GF-D8 (cell line): ENCODE data around the gene LRSAM1.

Experiments
- DNase-seq: peaks from one replicate; lab custom pipeline; 2025; lab: John Stamatoyannopoulos, UW

LRSAM1 gene

GRCh38 chr9:127534250-127534906 lies 83.1 kb downstream of the LRSAM1 start:
- DNase-seq: no peak

DNA sequence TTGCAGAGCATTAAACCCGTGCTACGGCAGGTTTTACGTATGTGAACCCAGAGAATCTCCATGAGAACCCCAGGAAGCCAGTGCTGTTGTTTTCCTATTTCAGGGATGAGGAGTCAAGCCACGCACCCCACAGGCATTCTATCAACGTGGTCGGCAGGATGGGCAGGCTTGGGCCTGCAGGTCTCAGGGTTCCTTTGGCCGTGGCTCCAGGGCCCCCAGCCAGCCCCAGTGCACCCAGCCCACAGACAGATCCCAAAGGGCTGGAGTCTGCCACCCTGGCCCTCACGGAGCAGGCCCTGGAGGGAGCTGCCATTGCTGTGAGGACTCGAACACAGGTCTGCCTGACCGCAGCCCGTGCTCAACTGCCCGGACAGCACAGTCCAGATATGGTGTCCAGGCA lies 83.6 kb downstream of the LRSAM1 start:
- DNase-seq: no peak

GRCh38 chr9:127535396-127535795 lies 84.1 kb downstream of the LRSAM1 start:
- no peak for DNase-seq

DNA sequence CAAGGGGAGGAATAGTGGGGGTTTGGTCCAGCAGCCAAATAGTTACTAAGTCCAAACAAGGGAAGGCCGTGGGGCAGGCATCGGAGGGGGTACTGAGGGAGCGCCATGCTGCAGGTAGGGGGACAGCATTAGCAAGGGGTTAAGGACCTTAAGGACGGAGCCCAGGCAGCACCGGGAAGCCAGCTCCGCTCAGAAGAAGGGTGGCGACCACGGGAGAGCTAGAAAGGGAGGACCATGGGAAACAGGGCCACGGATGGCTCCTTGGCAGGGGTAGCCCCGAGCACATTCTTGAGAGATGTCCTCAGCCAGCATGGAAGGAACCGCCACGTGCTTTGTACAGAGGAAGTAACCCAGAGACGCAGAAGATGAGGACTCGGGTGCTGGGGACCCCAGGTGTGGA lies 84.5 kb downstream of the LRSAM1 start:
- DNase-seq: no peak

DNA sequence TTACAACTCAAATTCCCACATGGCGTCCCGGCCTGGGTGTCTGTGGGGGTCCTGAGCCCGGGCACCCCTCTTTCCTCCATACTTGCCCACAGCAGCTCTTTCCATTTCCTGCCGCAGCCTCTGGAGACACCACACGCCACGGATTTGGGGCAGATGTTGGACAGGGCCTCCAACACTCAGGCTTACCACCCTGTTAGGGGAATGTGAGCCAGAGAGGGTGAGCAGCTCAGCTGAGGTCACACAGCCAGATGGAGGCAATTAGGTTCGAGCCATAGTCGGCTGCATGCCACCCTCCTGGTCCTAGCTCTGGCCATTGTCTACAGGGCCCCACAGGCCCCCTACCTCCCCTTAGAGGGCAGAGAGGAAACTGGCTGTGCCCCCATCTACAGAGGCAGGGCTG lies 85.2 kb downstream of the LRSAM1 start:
- no peak for DNase-seq

GRCh38 chr9:127537014-127537413 lies 85.7 kb downstream of the LRSAM1 start:
- no peak for DNase-seq

GRCh38 chr9:127537792-127538191 lies 86.5 kb downstream of the LRSAM1 start:
- no peak for DNase-seq

DNA sequence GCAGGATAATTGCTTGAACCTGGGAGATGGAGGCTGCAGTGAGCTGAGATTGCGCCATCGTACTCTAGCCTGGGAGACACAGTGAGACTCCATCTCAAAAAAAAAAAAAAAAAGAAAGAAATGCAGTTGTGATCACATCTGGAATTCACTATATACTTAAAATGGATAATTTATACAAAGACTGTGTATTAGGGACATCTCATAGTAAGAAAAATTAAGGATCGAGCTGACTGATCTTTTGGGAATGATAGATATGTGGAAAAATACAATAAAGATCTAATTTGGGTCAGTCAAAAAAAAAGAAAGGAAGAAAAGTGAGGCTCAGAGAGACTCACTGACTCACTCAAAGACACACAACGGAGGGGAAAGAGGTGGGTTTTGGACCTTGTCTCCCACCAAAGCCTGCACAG lies 87.5 kb downstream of the LRSAM1 start:
- no peak for DNase-seq

DNA sequence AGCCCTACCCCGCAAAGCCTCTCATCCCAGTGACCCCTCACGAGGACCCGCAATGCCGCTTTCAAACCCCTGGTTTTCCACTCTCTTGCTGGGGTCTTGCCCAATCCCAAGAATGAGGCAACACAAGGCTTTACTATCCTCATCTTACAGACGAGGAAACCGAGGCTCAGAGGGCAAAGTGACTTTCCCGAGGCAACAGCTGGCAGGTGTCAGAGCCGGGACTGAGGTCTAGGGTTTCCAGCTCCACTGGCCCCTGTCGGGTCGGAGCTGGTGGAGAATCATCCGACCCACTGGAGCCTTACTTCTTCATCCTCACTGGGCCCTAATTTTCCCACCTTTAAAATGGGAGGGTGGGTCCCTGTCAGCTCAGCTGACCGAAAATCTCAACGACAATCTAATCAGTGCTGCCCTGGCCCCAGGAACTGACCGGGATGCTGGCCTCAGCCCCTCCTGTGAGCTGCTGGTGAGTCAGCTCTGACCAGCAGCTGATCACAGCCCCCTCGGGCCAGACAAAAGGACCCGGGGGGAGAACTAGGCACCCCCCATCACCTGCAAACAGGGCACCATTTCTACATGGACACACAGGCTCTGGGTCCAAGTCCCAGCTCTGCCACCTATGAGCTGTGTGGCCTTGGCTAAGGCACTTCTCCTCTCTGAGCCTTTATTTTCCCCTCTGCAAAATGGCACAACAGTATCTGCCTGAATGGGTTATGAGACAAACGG lies 88.1 kb downstream of the LRSAM1 start:
- DNase-seq: no peak

- DNase-seq: no peak
Observed at GRCh38 chr9:127539982-127540663, 88.8 kb downstream of the LRSAM1 start.

GRCh38 chr9:127540664-127541041 lies 89.3 kb downstream of the LRSAM1 start:
- no peak for DNase-seq

DNA sequence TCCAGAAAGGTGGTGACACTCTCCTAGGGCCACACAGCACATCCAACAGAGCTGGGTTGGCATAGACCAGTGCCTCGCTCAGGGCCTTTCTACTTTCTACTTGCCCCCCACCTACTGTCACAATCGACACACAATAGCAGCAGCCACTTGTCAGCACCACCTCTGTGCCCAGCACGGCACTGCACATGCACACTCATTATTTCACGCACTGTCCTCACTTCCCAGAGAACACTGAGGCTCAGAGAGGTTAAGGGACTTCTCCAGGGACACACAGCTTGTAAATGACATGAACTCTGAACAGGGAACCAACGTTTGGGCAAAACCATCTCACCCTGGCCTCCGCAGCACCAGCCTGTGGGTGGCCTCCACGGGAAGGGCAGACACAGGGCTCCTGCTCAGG lies 89.9 kb downstream of the LRSAM1 start:
- DNase-seq: no peak

- no peak for DNase-seq
Observed at GRCh38 chr9:127541865-127542264, 90.6 kb downstream of the LRSAM1 start.

DNA sequence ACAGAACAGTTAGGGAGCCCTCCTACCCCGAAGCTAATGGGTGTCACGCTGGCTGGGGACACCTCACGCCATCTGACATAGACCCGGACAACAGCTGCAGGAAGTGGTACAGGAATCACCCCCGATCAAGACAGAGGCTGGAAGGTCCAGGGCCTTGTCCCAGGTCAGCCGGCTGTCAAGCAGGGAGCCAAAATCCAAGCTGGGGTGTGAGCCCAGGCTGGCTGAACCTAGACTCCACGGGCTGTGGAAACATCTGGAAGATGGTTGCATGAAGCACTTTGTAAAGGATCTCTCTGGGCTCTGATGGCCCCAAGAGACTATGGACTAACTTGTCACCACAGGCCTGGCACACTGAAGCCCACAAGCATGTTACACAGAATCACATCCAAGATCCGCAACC lies 91.9 kb downstream of the LRSAM1 start:
- no peak for DNase-seq

GRCh38 chr9:127543973-127544533 lies 92.7 kb downstream of the LRSAM1 start:
- DNase-seq: no peak

GRCh38 chr9:127545196-127546124 lies 94.2 kb downstream of the LRSAM1 start:
- no peak for DNase-seq

DNA sequence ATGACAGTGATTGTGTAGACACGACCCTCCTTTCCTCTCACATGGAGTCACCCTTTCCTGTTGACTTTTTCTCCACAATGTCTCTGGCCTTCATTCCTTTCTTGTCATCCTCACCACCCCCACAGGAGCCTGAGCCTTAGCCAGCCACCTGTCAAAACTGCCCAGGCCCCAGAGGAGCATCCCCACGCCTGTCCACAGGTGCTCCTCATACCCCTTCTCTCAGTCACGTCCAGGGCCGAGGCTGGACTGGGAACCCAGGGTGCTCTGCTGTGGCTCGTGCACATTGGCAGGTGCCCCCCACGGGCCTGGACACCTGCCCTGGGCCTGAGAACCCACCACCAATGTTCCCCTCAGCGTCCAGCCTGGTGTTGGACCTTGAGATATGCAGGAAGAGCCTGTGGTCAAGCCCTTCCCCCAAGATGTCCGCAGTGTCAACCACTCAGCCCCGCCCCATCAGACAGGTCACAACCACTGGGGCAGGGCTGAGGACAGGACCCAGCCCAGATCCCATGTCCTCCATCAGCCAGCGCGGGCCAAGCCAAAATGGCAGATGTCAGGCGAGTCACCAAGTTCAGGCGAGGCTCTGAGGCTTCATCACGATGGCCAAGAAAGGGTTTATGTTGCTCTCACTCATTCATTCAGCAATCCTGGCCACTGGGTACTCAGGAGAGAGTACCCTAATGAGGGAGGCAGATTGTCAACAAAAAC lies 95.0 kb downstream of the LRSAM1 start:
- no peak for DNase-seq

DNA sequence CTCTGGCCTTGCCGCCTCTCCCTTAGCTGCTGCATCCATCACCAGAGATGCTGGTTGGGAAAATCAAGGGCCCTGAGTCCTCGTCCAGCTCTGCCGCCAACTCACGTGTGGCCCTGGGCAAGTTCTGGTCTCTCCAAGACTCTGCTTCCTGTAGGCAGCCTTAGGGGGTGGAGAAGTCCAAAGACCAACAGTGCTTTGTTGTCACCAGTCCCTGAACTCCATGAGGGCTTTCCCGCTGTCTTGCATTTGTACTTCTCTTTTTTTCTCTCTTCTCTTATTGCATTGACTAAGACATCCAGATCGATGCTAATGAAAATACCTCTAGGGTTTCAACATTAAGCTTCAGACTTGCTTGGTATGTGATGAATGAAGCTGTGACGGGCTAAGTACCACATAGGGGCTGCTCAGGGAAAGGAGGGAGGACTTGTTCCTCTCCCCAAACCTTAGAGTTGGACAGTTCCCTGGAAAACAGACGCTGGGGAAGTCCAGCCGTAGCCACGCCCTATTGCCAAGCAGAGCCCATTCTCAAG lies 97.1 kb downstream of the LRSAM1 start:
- DNase-seq: no peak

DNA sequence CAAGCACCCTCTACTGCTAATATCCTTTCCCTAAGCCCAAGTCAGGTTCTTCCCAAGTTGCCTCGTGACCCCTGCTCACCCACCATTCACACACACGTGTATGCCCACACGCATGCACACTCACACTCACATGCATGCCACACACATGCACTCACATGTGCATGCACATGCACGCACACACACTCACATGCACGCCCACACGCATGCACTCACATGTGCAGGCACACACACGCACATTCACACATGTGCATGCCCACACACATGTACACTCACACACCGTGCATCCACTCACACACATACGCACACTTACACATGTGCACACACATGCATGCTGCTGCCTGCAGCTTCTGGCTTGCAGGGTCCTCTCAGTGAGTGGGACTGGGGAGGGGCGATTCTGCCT lies 97.9 kb downstream of the LRSAM1 start:
- no peak for DNase-seq

DNA sequence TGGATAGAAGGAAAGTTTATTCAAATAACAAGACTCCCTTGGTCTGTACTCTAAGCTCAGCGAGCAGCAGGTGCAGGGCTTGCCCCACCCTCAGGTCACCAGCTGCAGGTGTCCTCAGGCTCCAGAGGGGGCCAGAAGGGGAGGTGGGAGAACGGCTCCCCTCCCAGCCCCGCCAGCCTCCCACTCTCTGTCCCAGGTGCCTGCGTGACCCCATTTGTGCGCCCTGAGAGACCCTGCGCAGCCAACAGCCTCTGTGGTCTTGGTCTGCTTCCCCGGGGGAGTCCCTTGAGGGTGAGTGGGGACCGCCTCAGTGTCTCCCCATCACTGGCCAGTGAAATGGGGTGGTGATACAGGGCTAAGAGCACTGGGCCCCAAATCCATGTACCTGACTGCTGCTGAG lies 98.4 kb downstream of the LRSAM1 start:
- no peak for DNase-seq

DNA sequence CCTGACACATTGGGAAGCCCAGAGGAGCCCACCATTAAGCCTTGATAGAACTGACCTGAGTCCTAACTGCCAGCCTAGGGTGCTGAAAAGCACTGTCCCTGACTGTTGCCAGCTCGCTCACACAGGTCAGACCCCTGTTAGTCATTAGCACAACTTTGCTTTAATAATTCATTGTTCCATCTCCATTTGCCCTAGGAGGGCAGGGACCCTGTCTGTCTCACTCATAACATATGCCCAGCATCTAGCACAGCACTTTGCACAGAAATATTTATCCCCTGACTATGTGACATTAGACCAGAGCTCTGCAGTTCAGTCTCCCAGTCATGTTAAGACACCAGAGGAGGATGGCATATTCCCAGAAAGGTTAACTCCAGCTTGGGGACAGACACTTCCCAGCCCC lies 99.0 kb downstream of the LRSAM1 start:
- DNase-seq: no peak
